COLO668 (cell line): Measurements from ENCODE around the gene HK2.

ENCODE experiments used
- DNase-seq: peaks from one replicate; lab custom pipeline; 2025; ENCODE audit not compliant: unreplicated experiment; lab: John Stamatoyannopoulos, UW

Gene HK2

GRCh38 chr2:74857215-74857614 lies 23.3 kb downstream of the HK2 start:
- DNase-seq: no peak

GRCh38 chr2:74857725-74858124 lies 23.8 kb downstream of the HK2 start:
- DNase-seq: no peak

DNA sequence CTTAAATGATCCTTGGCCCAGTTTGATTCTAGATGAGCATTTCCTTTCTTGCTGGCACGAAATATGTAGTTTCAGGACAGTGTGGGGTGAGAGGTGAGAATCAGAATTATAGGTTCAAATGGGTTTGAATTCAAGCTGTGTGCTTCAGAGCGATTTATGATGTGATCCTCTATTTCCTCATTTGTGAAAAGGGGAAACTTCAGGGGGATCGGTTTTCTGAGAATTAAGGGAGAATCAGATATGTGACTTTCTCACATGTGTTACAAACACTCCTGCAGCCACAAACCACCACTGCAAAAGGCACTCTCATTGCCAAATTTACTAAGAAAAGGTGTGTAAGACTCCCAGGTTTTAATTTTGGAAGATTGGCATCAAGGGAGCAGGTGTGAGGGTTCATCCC lies 24.4 kb downstream of the HK2 start:
- DNase-seq: no peak

DNA sequence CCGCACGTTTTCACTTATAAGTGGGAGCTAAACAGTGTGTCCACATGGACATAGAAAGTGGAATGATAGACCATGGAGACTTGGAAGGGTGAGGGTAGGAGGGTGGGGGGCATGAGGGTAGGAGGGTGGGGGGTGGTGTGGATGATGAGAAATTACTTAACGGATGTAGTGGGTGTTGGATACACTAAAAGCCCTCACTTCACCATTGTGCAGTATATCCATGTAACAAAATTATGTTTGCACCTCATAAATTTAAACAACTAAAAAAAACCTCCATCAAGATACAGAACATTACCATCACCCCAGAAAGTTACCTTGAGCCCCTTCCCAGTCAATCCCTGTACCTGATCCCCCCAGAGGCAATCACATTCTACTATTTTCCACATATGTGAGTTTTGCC lies 26.2 kb downstream of the HK2 start:
- no peak for DNase-seq

DNA sequence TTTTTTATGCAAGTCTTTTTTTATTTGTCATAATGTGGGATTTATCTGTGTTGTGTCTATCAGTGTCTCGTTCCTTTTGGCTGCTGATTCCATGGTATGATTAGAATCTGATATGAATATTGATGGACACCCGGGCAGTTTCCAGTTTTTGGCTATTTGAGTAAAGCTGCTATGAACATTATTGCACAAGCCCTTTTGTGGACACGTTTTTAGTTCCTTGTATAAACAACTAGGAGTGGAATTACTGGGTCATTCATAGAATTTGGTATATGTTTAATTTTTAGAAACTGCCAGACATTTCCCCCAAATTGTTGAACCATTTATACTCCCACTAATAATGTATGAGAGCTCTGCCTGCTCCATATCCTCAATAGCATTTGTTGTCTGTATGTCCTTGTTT lies 26.6 kb downstream of the HK2 start:
- no peak for DNase-seq

GRCh38 chr2:74861531-74861930 lies 27.6 kb downstream of the HK2 start:
- DNase-seq: no peak

DNA sequence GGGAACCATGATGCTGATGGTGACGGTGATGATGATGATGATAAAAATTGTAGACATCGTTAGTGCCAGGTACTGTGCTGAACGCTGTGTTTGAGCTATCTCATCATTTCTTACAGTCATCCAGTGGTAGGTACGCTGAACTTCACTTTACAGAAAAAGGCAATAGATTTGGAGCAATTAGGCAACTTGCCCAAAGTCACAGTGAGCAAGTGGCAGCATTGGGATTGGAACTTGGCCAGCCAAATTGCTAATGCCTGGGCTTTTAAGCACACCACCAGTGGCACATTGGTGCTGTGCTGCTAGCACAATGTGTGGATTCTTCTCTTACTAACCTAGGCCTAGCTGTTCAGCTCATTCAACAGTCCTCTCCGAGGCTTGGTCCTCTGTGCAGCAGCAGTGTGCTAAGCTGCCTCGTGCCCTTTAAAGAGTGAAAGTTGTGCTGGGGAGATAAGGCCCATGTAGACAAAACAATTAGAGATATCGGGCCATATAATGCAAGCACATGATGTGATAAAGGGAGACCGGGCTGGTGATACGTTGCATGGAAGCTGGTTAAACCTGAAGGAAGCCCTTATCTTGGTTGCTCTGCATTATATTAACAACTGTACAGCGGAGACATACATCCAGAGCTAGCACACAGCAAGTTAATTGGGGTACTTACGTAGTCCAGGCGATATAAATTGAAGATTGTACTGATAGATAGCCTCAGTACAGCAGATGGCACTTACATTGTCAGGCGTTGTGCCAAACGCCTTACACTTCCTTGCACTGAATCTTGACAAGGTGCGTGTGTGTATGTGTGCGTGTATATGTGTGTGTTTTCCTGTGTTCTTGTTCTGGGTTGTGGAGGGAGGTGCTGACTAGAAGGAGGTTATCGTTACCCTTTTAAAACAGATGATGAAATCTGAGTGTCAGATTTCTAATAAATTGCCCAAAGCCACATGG lies 28.4 kb downstream of the HK2 start:
- DNase-seq: no peak

GRCh38 chr2:74863802-74864248 lies 29.9 kb downstream of the HK2 start:
- DNase-seq: no peak

- no peak for DNase-seq
These were observed 31.1 kb downstream of the HK2 start for GRCh38 chr2:74864728-74865722.

- no peak for DNase-seq
These were observed 32.1 kb downstream of the HK2 start for GRCh38 chr2:74865770-74866674.

DNA sequence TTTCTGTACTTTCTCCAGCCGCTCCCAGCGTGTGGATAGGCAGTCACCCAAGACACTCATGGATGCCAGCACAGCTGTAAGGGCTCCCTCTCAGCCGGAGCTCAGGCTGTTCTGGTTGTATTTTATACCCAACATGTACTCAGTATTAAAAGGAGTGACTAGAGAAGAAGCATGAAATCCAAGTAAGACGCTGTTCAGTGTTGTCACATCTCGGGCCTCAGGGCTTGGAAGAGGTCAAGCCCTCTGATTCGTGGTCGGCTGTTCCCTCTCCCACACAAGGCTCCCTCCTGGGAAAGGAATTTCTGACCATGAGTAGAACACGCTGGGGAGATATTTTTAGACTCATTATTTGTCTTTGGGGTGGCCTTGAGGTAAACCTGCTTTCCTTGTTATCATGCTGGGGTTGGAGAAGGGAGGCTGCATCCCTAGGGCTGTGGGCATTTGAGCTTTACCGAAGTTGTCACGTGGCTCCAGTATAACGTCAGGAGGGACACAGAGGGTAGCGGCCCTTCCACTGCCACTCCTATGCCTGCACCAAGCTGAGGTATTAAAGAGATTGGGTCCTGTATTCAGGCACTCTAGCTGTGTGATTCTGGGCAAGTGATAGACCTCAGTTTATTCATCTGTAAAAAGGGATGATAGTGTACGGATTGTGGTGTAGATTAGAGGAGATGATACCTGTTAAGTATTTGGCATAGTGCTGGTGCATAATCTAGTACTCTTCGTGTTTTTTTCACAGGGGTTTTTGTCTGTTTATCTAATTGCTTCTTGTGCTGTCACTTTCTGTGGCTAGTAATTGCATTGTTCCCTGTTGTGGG lies 34.1 kb downstream of the HK2 start:
- no peak for DNase-seq

- DNase-seq: no peak
These were observed 35.6 kb downstream of the HK2 start for GRCh38 chr2:74869517-74869916.

GRCh38 chr2:74870951-74871350 lies 37.0 kb downstream of the HK2 start:
- no peak for DNase-seq

DNA sequence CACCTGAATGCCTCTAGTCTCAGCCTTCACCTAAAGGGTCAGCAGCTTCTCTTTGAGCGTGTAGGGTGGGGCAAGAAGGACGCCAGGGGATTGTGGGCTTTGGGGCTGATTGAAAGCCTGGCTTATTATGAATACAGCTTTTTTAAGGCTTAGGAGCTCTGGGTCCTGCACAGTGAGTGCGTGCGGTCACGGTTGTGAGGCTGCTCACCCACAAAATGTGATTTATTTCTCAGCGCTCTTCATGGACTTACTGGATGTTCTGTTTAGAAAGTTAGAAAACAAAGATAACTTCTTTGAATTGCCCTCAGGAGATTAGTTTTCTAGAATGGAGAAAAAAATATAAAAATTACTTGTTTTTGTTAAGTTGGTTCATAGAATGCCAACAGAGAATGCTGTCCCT lies 37.5 kb downstream of the HK2 start:
- DNase-seq: no peak

DNA sequence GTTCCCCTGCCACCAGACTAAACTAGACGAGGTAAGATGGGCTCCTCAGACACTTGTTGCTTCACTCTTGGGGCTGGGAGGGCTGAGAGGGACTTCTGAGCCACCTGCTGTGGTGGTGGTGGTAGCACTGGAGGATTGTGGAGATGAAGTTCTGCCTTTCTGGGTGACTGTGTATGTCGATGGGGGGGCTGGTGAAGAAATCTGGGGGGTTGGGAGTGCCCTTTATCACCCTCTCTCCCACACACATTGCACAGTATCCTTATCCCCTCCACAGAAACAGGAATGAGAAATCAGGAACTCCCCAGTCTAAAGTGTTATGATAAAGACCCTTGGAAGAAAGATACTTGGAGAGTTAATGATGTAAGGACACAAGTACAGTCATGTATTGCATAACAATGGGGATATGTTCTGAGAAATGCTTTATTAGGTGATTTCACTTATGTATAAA lies 38.5 kb downstream of the HK2 start:
- no peak for DNase-seq

GRCh38 chr2:74873012-74873665 lies 39.2 kb downstream of the HK2 start:
- no peak for DNase-seq

- no peak for DNase-seq
These were observed 40.0 kb downstream of the HK2 start for GRCh38 chr2:74873678-74874640.
